GM08714 (cell line): ENCODE measurements around the gene VPS26B.

Experiments
- H3K4me3 ChIP-seq: fragments of 200-500 bp; sonication (Bioruptor generic); 2 replicates; pipeline ENCODE4 v1.5.1; 2014; ENCODE audit warnings: mild to moderate bottlenecking, low read length, inconsistent platforms
- ZNF274 ChIP-seq: IDR thresholded peaks from 2 replicates; pipeline ENCODE4 v1.6.1; 2012; ENCODE audit warnings: mild to moderate bottlenecking, low read depth, low read length

The VPS26B gene

GRCh38 chr11:134223121-134223520 is 1.4 kb upstream of the VPS26B start:
- TF ChIP-seq ZNF274, result no peak
- peak overlapping the region; percentile 93 for H3K4me3 ChIP-seq

- no peak for TF ChIP-seq ZNF274
- H3K4me3 ChIP-seq, result peak overlapping the region; percentile 93
These were observed 516 bp downstream of the VPS26B start for GRCh38 chr11:134224710-134225664.

- H3K4me3 ChIP-seq, result no peak overlapping the region
- TF ChIP-seq ZNF274, result no peak
These were observed 2.4 kb downstream of the VPS26B start for GRCh38 chr11:134226806-134227325.

DNA sequence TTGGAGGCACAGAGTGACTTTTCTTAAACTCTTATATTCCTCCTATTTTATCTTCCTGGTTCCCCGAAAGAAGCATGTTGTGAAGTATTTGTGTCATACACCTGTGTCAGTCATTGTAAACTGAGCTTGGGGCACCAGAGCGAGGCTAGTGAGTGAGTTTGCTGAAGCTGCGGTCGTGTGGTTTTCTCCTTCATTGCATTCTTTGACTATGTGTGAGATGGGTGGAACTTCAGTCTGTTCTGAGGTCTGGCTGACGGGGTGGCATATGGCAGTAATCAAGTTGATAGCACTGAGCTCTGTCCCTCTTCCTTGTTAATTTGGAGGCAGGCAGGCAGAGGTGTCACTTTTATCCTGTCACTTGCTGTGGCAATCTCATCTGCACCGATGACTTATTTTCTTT is 4.2 kb downstream of the VPS26B start:
- TF ChIP-seq ZNF274, result no peak
- no peak overlapping the region for H3K4me3 ChIP-seq

DNA sequence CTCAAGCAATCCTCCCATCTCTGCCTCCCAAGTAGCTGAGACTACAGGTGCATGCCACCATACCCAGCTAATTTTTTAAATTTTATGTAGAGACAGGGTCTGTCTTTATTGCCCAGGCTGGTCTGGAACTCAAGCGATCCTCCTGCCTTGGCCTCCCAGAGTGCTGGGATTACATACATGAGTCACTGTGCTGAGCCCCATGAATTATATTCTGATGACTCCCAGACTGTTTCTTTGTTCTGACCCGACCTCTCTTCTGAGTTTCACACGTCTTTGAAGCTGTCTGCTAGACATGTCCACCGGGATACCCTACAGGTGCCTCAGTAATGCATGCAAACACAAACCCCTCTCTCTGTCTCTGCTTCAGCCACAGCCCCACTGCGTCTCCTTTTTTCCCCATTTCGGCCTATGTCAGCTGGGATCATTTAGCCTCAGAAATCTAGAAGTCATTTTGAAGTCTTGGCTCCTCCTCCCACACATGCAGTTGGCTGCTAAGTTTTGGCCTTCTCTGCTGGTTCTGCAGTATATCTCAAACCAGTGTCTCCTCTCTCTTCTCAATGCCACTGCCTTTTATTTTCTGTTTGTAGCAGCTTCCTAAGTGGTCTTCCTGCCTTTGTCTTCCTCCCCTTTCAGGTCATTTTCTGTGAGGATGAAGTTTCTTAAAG is 4.8 kb downstream of the VPS26B start:
- TF ChIP-seq ZNF274, result no peak
- no peak overlapping the region for H3K4me3 ChIP-seq

DNA sequence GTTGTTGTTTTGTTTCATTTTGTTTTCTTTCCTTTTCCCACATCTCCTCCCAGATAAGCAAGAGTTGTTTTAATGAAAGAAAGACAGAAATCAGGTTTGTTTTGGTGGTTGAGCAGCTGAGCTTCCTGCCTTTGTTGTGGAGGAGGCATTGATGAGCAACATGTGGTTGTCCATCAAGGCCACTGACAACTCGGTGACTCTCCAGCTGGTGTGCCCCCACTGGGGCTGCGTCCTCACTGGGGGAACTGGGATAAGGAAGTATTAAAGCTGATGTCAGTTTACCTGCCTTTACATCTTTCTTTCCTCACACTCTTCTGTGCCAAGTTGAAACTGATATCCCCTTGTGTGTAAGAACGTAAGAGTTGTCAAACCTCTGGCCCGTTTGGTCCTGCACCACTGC is 5.9 kb downstream of the VPS26B start:
- TF ChIP-seq ZNF274, result no peak
- H3K4me3 ChIP-seq, result no peak overlapping the region

DNA sequence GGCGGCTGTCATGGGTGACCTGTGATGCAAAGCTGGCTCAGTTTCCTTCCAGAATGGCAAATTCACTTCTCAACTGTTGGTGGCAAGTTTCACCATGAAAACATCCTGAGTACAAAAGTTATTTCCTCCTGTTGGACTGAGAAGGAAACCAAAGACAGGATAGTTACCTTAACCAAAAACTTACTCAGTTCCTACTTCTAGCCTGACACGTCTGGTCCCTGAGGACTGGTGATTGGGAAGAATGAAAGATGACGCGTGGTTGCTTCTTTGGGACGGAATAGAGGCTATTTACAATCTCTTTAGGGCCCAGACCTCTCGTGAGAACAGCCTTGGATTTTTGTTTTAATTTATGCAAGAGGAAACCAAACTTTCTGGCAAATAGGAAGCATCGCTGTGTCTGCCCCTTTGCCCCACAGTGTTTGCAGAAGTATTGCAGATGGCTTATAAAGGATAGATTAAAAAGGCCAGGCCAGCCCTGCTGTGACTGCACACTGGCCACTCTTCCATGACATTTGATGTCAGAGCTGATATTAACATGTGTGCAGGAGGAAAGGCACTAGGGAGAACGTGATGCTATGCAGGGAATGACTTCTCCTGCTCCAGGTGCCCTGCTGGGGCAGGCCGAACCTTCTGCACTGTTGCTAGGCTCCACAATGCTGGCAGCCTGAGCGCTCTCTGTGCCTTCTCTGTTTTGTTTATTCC is 7.6 kb downstream of the VPS26B start:
- no peak overlapping the region for H3K4me3 ChIP-seq
- no peak for TF ChIP-seq ZNF274

GRCh38 chr11:134233729-134234179 is 9.3 kb downstream of the VPS26B start:
- H3K4me3 ChIP-seq, result no peak overlapping the region
- TF ChIP-seq ZNF274, result no peak

DNA sequence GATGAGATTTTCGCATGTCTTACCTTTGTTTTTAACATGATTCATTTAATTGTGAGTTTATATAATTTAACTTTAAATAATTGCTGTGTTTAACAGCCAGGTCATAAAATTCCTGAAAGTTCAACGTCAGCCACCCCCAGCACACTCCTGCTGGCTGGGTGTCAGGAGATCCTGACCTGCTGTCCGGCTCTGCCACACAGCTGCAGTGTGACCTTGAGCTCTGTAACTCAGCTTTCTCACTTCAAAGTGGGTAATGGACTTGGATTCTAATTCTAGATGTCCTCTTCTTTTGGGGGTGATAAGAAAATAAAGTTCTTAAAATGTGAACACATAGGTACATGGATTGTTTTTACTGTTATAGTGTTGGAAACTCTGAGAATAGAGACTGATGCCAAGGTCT is 10.9 kb downstream of the VPS26B start:
- no peak for TF ChIP-seq ZNF274
- no peak overlapping the region for H3K4me3 ChIP-seq

DNA sequence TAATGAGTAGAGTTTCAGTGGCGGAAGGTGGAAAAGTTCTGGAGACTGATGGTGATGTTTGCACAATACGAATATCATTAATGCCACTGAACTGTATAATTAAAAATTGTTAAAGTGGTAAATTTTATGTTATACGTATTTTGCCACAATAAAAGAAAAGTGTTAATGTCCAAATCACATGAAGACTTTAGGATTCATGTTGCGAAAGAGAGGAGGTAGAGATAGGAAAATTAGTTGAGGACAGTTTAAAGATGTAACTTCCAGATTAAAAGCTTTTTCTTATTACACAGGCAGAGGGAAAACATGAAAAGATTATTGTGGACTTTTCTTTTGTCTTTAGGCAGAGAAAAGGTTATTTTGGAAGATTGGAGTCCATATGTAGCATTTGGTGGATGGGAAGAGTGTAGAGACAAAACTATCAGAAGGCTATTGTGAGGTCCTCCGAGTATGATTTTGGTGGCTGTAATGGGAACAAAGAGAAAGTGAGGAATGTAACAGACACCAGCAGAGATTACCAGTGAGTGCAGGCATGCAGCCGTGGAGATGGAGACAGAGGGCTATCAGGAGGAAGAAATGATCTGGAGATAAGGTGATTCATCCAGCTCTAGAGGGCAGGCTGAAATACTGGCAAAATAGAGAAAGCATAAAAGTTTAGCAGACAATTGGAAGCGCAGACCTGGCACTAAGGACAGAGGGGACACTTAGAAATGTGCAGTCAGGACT is 12.5 kb downstream of the VPS26B start:
- TF ChIP-seq ZNF274, result no peak
- H3K4me3 ChIP-seq, result no peak overlapping the region

DNA sequence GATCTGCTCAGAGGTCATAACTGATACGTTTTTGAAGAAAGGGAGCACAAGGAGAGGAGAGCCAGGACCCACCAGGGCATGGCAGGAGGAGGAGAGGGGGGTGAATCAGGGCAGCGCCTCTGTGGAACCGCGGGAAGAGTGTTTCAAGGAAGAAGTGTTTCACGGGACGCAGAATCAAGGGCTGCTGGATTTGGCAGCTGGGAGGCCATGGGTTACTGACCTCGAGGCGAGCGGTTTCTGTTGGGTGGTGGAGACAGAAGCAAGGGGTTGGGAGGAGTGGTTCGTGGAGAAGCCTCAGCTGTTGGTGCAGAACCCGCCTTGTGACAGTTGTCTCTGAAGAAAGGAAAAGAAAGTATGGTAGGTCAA is 13.1 kb downstream of the VPS26B start:
- H3K4me3 ChIP-seq, result no peak overlapping the region
- no peak for TF ChIP-seq ZNF274

DNA sequence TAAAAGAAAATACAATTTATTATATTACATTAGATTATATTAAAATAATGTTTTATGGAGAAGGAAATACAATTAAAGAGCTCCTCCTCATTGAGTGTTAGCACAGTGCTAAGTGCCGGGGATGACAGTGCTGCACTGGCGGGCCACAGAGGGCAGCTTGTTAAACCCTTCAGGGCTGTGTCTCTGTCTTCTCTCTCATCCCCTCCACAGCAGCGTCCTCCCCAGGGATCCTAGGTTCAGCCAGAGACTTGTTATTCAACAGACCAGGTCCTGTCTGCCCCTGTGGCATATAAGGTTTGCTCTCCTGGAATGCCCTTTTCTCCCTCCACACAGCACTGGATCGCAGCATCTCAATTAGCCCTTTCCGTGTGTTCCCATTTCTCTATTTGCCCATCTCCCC is 14.5 kb downstream of the VPS26B start:
- TF ChIP-seq ZNF274, result no peak
- H3K4me3 ChIP-seq, result no peak overlapping the region

DNA sequence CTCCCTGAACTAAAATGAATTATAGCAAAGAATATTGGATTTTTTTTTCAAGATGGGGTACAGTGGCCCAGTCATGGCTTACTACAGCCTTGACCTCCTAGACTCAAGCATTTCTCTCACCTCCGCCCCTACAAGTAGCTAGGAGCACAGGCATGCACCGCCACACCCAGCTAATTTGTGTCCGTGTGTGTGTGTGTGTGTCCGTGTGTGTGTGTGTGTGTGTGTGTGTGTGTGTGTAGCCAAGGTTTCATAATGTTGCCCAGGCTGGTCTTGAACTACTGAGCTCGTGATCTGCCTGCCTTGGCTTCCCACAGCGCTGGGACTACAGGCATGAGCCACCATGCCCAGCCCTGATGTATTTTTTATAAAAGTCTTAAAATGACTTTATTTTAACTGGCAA is 16.1 kb downstream of the VPS26B start:
- H3K4me3 ChIP-seq, result no peak overlapping the region
- no peak for TF ChIP-seq ZNF274

GRCh38 chr11:134242376-134242775 is 17.9 kb downstream of the VPS26B start:
- no peak overlapping the region for H3K4me3 ChIP-seq
- no peak for TF ChIP-seq ZNF274

DNA sequence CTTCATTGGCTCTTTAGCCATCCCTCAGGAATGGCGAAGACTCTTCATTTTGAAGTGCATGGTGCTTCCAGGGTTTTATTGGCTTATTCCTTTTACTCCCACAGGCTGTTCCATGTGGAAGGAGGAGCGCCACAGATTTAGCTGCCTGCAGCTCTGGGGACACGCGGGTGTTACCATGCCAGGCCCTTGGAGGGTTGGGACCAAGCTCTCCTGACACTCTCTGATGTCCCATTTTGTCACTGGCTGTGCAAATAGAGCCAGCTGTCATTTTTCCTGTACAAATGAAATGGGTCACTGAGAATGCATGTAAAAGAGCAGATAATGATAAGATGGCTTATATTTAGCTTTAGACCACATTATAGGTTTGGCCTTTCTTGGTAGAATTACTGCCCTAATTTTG is 19.4 kb downstream of the VPS26B start:
- H3K4me3 ChIP-seq, result no peak overlapping the region
- TF ChIP-seq ZNF274, result no peak
